Measurements from ENCODE around the gene KCNAB1.
"Not testable (repeated sequence)": the region's sequence is repeated elsewhere in the genome, so short reads cannot be mapped to it uniquely, and the experiment has no call there.

The KCNAB1 gene

GRCh38 chr3:156563900-156564682 is 443.7 kb downstream of the KCNAB1 start:
- peak; percentile 40; the same call in 2 of the 3 replicates for ATAC-seq
- TF ChIP-seq GLIS3 (CRISPR knock-in tag; IDR thresholded peaks at IDR 0.05) (no peak), RARB (CRISPR knock-in tag; IDR thresholded peaks at IDR 0.05) (no peak), TCF4 (CRISPR knock-in tag; IDR thresholded peaks at IDR 0.05; ENCODE audit: borderline replicate concordance) (no peak), PPARA (CRISPR knock-in tag; IDR thresholded peaks at IDR 0.05; ENCODE audit: borderline replicate concordance) (no peak), ZNF565 (CRISPR knock-in tag; conservative IDR thresholded peaks at IDR 0.05; ENCODE audit: low read depth) (no peak), ZNF70 (CRISPR knock-in tag; IDR thresholded peaks at IDR 0.05) (no peak), ZFP30 (CRISPR knock-in tag; IDR thresholded peaks at IDR 0.05) (no peak)

GRCh38 chr3:156569016-156569415 is 448.6 kb downstream of the KCNAB1 start:
- not testable (repeated sequence) for ATAC-seq

GRCh38 chr3:156569881-156570280 is 449.5 kb downstream of the KCNAB1 start:
- ATAC-seq = not testable (repeated sequence)

- ATAC-seq = no peak
- TF ChIP-seq ARNTL (CRISPR knock-in tag; IDR thresholded peaks at IDR 0.05; ENCODE audit: borderline replicate concordance, low read depth) = no peak
- no peak for TF ChIP-seq ZNF8 (CRISPR knock-in tag; IDR thresholded peaks at IDR 0.05)
- no peak for TF ChIP-seq PPARA (CRISPR knock-in tag; IDR thresholded peaks at IDR 0.05; ENCODE audit: borderline replicate concordance)
- TF ChIP-seq OSR1 (CRISPR knock-in tag; IDR thresholded peaks at IDR 0.05) = no peak
- no peak for TF ChIP-seq TOX (CRISPR knock-in tag; IDR thresholded peaks at IDR 0.05; ENCODE audit: borderline replicate concordance)
- no peak for TF ChIP-seq POU6F1 (CRISPR knock-in tag; IDR thresholded peaks at IDR 0.05; ENCODE audit: borderline replicate concordance, low read depth)
- no peak for TF ChIP-seq ZFP3 (CRISPR knock-in tag; IDR thresholded peaks at IDR 0.05)
- no peak for TF ChIP-seq ZFP30 (CRISPR knock-in tag; IDR thresholded peaks at IDR 0.05)
These were observed 455.3 kb downstream of the KCNAB1 start for GRCh38 chr3:156575641-156576040.

GRCh38 chr3:156576051-156576450 is 455.7 kb downstream of the KCNAB1 start:
- TF ChIP-seq ZFP30 (CRISPR knock-in tag; IDR thresholded peaks at IDR 0.05) (no peak), GLIS3 (CRISPR knock-in tag; IDR thresholded peaks at IDR 0.05) (no peak), SNAI2 (CRISPR knock-in tag; IDR thresholded peaks at IDR 0.05) (no peak), CREB5 (CRISPR knock-in tag; IDR thresholded peaks at IDR 0.05; ENCODE audit: low read depth) (no peak), TCF4 (CRISPR knock-in tag; IDR thresholded peaks at IDR 0.05; ENCODE audit: borderline replicate concordance) (no peak), ZNF70 (CRISPR knock-in tag; IDR thresholded peaks at IDR 0.05) (no peak), BACH2 (CRISPR knock-in tag; IDR thresholded peaks at IDR 0.05; ENCODE audit: borderline replicate concordance) (no peak), TOX (CRISPR knock-in tag; IDR thresholded peaks at IDR 0.05; ENCODE audit: borderline replicate concordance) (no peak), POU6F1 (CRISPR knock-in tag; IDR thresholded peaks at IDR 0.05; ENCODE audit: borderline replicate concordance, low read depth) (no peak), ZFP3 (CRISPR knock-in tag; IDR thresholded peaks at IDR 0.05) (no peak), ISL1 (CRISPR knock-in tag; IDR thresholded peaks at IDR 0.05) (no peak), TSHZ2 (CRISPR knock-in tag; IDR thresholded peaks at IDR 0.05) (no peak), CSDC2 (CRISPR knock-in tag; IDR thresholded peaks at IDR 0.05) (no peak), RARB (CRISPR knock-in tag; IDR thresholded peaks at IDR 0.05) (no peak), PATZ1 (CRISPR knock-in tag; IDR thresholded peaks at IDR 0.05; ENCODE audit: borderline replicate concordance) (no peak), ARNTL (CRISPR knock-in tag; IDR thresholded peaks at IDR 0.05; ENCODE audit: borderline replicate concordance, low read depth) (no peak), ZNF565 (CRISPR knock-in tag; conservative IDR thresholded peaks at IDR 0.05; ENCODE audit: low read depth) (no peak), PPARA (CRISPR knock-in tag; IDR thresholded peaks at IDR 0.05; ENCODE audit: borderline replicate concordance) (no peak), CSRNP3 (CRISPR knock-in tag; IDR thresholded peaks at IDR 0.05) (no peak), OSR1 (CRISPR knock-in tag; IDR thresholded peaks at IDR 0.05) (no peak)
- no peak for ATAC-seq
